GM21825 (cell line): ENCODE measurements around the gene RHEB.

ENCODE experiments used
- ATAC-seq: cut with Tn5 transposase; IDR thresholded peaks from one replicate; pipeline ENCODE4 v1.9.1; 2021; ENCODE audit warnings: mild to moderate bottlenecking, moderate library complexity; ENCODE audit not compliant: unreplicated experiment

The RHEB gene

DNA sequence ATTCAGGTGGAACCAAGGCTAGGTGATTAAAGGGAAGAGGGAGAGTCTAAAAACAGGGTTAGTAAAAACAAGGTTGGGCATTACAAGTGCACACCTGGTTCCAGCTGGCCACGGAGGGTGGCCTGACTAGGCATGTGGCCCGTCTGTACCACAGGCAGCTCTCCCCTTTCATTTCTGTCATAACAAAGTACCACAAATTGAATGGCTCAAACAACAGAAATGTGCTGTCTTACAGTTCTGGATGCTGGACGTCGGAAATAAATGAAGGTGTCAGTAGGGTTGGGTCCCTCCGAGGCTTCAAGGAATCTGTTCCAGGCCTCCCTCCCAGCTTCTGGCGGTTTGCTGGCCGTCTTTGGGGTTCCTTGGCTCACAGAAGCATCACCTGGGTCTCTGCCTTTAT, 96.5 kb downstream of the RHEB start:
- no peak for ATAC-seq

DNA sequence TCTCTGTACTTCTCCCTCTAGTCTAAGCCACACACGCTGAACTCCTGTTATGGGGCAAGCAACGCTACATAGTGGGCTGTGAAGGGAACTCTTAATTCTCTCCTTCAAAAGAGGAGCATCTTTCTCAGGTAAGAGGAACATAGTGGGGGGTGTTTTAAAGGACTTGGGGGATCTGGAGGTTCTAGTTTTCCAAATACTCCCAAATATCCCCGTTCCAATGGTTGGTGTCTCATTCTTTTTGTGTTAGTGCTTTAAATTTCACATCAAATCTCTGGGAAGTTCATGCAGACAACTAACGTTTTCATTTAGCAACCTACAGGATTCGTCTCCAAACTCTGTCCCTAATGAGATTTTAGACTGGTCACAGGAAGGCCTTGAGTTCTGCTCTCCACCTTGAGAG, 97.5 kb downstream of the RHEB start:
- ATAC-seq = no peak

DNA sequence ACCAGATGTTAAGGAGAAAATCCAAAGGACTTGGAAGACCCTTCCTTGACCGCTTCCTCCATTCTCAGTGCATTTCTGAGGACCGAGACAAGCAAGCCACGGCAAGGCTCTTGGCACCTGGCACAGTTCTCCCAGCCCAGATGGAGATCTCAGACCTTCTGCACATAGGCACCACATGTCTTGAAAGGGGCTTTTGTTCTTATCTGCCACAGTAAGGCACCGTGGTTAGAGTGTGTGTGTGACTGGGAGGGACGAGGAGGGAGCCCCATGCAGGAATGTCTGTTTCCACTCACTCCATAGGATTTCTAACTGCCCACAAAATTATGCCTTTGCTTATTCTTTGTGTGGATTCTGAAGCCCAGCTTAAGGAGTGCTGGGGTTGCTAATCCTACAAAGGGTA, 99.6 kb downstream of the RHEB start:
- no peak for ATAC-seq

DNA sequence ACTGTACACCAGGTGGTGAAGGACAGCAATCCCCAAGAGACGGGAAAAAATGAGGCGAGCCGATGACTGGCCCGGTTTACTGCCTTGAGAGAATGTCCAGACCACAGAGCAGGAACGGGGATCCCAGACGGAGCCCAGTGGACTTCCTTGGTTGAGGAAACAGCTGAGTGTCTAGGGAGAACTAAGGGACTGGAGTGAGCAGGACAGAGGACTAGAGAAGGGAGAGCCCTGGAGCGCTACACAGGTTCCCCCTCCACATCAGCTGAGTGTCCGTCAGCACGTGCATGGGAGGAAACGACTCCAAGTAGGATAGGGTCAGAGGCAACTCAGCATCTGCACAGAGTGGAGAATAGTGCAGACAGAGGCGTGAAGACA, 102.8 kb downstream of the RHEB start:
- ATAC-seq = no peak

DNA sequence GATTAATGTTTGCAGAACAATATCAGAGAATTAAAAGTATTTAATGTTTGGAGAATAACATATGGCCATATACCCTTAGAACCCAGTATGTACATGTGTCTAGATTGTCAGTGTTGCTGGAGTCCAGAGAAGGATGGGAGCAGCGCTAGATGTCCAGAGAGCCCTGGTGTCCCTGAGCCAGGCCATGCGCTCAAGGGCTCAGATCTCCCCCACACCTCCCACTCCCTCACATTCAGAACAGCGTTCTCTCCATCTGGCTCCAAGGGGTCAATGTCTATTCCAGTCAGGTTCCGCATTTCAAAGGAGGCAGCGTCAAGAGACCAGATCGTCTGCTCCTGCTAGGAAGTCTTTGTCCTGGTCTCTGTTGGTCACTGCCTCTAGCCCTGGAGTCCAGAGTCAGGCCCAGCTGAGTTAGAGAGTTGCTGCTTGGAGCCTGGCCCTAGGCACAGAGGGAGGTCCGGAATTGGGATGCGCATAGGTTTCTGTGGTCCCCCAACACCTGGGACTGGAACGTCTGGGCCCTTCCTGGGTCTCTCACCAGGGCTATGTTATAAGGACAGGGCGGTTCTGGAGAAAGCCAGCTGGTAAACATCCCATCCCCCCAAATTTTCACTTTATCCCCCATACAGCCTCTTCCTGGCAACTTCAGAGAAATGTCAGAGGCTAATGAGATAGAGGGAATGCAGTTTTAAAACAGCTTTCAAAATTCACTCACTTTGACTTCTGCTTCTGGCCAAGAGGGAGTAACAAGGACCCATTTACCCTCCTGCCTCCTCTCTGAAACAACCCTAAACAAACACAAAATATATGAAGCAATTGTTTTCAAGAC, 103.4 kb downstream of the RHEB start:
- ATAC-seq = no peak
